Stomach smooth muscle (tissue), 2 donors: ENCODE data around the gene DBH.

Experiments used
- H3K27ac ChIP-seq: one replicate; pipeline ENCODE4 v1.7.0; 2013; ENCODE audit warnings: mild to moderate bottlenecking, low read length, inconsistent platforms
- H3K27me3 ChIP-seq, 2 donors: one replicate each; pipeline ENCODE4 v1.7.0; 2013; ENCODE audit warnings: low read length in 2 of 2; ENCODE audit not compliant: insufficient read depth in 2 of 2, control insufficient read depth in 1 of 2
- H3K36me3 ChIP-seq, 2 donors: one replicate each; pipeline ENCODE4 v1.7.0; 2013; ENCODE audit warnings: low read length in 2 of 2; ENCODE audit not compliant: control insufficient read depth in 2 of 2, insufficient read depth in 2 of 2
- H3K4me1 ChIP-seq: one replicate; pipeline ENCODE4 v1.7.0; 2013; ENCODE audit warnings: low read length; ENCODE audit not compliant: control insufficient read depth, insufficient read depth
- H3K4me3 ChIP-seq, 2 donors: one replicate each; pipeline ENCODE4 v1.7.0; 2013; ENCODE audit warnings: low read length in 2 of 2
- H3K9ac ChIP-seq, 2 donors: one replicate each; pipeline ENCODE4 v1.7.0; 2013; ENCODE audit warnings: low read length in 2 of 2, mild to moderate bottlenecking in 1 of 2
- H3K9me3 ChIP-seq, 2 donors: one replicate each; pipeline ENCODE4 v1.7.0; 2013; ENCODE audit warnings: low read length in 2 of 2; ENCODE audit not compliant: control insufficient read depth in 2 of 2
- donor health status: healthy.
- donor health status: Pancreatic carcinoma.

DBH gene

GRCh38 chr9:133594310-133594709, 41.9 kb upstream of the DBH start:
- H3K27me3 ChIP-seq, result peaks cover 0 to 4% of the 10 kb centered on the region in 2 donors
- no peak overlapping the region for H3K9ac ChIP-seq
- no peak overlapping the region for H3K27ac ChIP-seq
- peaks cover 4 to 18% of the 10 kb centered on the region in 2 donors for H3K9me3 ChIP-seq
- no peaks in the 10 kb centered on the region for H3K4me1 ChIP-seq
- no peaks in the 10 kb centered on the region for H3K36me3 ChIP-seq
- no peak overlapping the region for H3K4me3 ChIP-seq

- Histone ChIP-seq H3K9me3 (peaks cover 4 to 18% of the 10 kb centered on the region in 2 donors), H3K4me1 (no peaks in the 10 kb centered on the region), H3K27me3 (peaks cover 0 to 3% of the 10 kb centered on the region in 2 donors), H3K9ac (no peak overlapping the region), H3K4me3 (no peak overlapping the region), H3K27ac (no peak overlapping the region), H3K36me3 (no peaks in the 10 kb centered on the region)
Observed at GRCh38 chr9:133595910-133596309, 40.3 kb upstream of the DBH start.

- Histone ChIP-seq H3K9me3 (peaks cover 4 to 18% of the 10 kb centered on the region in 2 donors), H3K4me1 (no peaks in the 10 kb centered on the region), H3K36me3 (no peaks in the 10 kb centered on the region), H3K4me3 (no peak overlapping the region), H3K27me3 (peaks cover 0 to 8% of the 10 kb centered on the region in 2 donors), H3K27ac (no peak overlapping the region), H3K9ac (no peak overlapping the region)
Observed at GRCh38 chr9:133597316-133597957, 38.7 kb upstream of the DBH start.

GRCh38 chr9:133598978-133599377, 37.2 kb upstream of the DBH start:
- no peaks in the 10 kb centered on the region for H3K36me3 ChIP-seq
- H3K27me3 ChIP-seq, result peaks cover 4 to 17% of the 10 kb centered on the region in 2 donors
- H3K4me3 ChIP-seq, result no peak overlapping the region
- no peak overlapping the region for H3K27ac ChIP-seq
- H3K9ac ChIP-seq, result no peak overlapping the region
- no peaks in the 10 kb centered on the region for H3K4me1 ChIP-seq
- peaks cover 4 to 18% of the 10 kb centered on the region in 2 donors for H3K9me3 ChIP-seq

GRCh38 chr9:133599470-133600173, 36.5 kb upstream of the DBH start:
- no peaks in the 10 kb centered on the region for H3K36me3 ChIP-seq

GRCh38 chr9:133600739-133601138, 35.4 kb upstream of the DBH start:
- Histone ChIP-seq H3K9me3 (peaks cover 4 to 18% of the 10 kb centered on the region in 2 donors), H3K27me3 (peaks cover 14 to 34% of the 10 kb centered on the region in 2 donors), H3K9ac (no peak overlapping the region), H3K4me3 (no peak overlapping the region), H3K4me1 (no peaks in the 10 kb centered on the region), H3K36me3 (no peaks in the 10 kb centered on the region), H3K27ac (no peak overlapping the region)

More at GRCh38 chr9:133599470-133600173, 36.5 kb upstream of the DBH start:
- Histone ChIP-seq H3K4me1 (no peaks in the 10 kb centered on the region), H3K27me3 (peaks cover 4 to 23% of the 10 kb centered on the region in 2 donors), H3K9ac (no peak overlapping the region), H3K4me3 (no peak overlapping the region), H3K27ac (no peak overlapping the region), H3K9me3 (peaks cover 4 to 18% of the 10 kb centered on the region in 2 donors)

GRCh38 chr9:133601746-133602145, 34.4 kb upstream of the DBH start:
- no peak overlapping the region for H3K9ac ChIP-seq
- no peaks in the 10 kb centered on the region for H3K36me3 ChIP-seq
- no peak overlapping the region for H3K4me3 ChIP-seq
- H3K9me3 ChIP-seq, result peaks cover 4 to 13% of the 10 kb centered on the region in 2 donors
- no peaks in the 10 kb centered on the region for H3K4me1 ChIP-seq
- no peak overlapping the region for H3K27ac ChIP-seq
- H3K27me3 ChIP-seq, result peaks cover 22 to 42% of the 10 kb centered on the region in 2 donors

- H3K36me3 ChIP-seq, result no peaks in the 10 kb centered on the region
- no peak overlapping the region for H3K27ac ChIP-seq
- H3K4me1 ChIP-seq, result no peaks in the 10 kb centered on the region
- peaks cover 28 to 47% of the 10 kb centered on the region in 2 donors for H3K27me3 ChIP-seq
- H3K4me3 ChIP-seq, result no peak overlapping the region
- peaks cover 4 to 10% of the 10 kb centered on the region in 2 donors for H3K9me3 ChIP-seq
- no peak overlapping the region for H3K9ac ChIP-seq
Observed at GRCh38 chr9:133602277-133602676, 33.9 kb upstream of the DBH start.

- no peaks in the 10 kb centered on the region for H3K36me3 ChIP-seq
- no peak overlapping the region for H3K9ac ChIP-seq
- no peak overlapping the region for H3K4me3 ChIP-seq
- H3K27ac ChIP-seq, result no peak overlapping the region
- H3K27me3 ChIP-seq, result peaks cover 38 to 57% of the 10 kb centered on the region in 2 donors
- H3K4me1 ChIP-seq, result no peaks in the 10 kb centered on the region
- no peaks in the 10 kb centered on the region for H3K9me3 ChIP-seq
Observed at GRCh38 chr9:133603135-133603927, 32.8 kb upstream of the DBH start.

GRCh38 chr9:133604214-133604613, 31.9 kb upstream of the DBH start:
- Histone ChIP-seq H3K4me1 (no peaks in the 10 kb centered on the region), H3K36me3 (no peaks in the 10 kb centered on the region), H3K27ac (no peak overlapping the region), H3K9ac (no peak overlapping the region), H3K4me3 (no peak overlapping the region), H3K27me3 (peaks cover 46 to 63% of the 10 kb centered on the region in 2 donors), H3K9me3 (no peaks in the 10 kb centered on the region)
